ENCODE measurements around the gene LDB2.

LDB2 gene

DNA sequence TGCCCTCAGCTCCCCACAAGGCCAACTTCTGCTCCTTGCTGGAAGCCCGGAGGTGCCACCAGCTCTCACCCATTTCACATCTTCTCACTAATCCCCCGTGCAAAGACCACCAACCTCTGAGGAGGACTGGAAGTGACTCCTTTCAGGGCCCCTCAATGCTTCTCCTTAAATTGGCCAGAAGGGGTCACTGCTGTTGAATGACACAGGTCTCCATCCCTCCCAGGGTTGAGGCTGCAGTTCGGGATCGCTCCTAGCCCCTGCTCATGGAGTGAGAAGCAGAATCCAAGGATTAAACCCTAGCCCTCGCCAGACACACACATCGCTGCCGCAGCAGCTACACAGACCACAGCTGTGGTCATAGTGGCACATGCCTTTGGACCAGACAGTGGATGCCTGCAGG is 392.7 kb downstream of the LDB2 start:
- TF ChIP-seq, protein P1, sequence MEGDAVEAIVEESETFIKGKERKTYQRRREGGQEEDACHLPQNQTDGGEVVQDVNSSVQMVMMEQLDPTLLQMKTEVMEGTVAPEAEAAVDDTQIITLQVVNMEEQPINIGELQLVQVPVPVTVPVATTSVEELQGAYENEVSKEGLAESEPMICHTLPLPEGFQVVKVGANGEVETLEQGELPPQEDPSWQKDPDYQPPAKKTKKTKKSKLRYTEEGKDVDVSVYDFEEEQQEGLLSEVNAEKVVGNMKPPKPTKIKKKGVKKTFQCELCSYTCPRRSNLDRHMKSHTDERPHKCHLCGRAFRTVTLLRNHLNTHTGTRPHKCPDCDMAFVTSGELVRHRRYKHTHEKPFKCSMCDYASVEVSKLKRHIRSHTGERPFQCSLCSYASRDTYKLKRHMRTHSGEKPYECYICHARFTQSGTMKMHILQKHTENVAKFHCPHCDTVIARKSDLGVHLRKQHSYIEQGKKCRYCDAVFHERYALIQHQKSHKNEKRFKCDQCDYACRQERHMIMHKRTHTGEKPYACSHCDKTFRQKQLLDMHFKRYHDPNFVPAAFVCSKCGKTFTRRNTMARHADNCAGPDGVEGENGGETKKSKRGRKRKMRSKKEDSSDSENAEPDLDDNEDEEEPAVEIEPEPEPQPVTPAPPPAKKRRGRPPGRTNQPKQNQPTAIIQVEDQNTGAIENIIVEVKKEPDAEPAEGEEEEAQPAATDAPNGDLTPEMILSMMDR (IDR thresholded peaks at IDR 0.05; ENCODE audit: control insufficient read depth, extremely low read depth, insufficient read depth) = peak; percentile 25
- H3K4me3 ChIP-seq (ENCODE audit: low read depth, low read length) = no peak overlapping the region
- DNase-seq (ENCODE audit: low read depth) = no peak

DNA sequence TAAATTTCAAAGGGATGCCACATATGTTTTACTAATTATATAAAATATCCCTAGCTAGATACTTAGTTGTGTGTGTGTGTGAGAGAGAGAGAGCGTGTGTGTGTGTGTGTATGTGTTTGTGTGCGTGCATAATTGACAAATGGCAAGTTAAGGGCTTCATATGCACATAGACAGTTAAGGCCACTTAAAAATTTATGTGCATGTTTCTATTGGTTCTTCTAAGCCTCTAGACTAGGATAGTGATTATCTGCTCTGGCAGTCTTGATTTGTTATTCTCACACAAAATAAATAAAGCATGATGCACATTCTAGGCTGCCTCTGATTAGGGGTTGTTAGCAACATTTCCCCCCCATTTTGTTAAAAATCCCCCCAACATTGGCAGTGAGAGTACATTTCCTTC is 393.2 kb downstream of the LDB2 start:
- DNase-seq (ENCODE audit: low read depth) = no peak
- TF ChIP-seq, protein P1 (IDR thresholded peaks at IDR 0.05; ENCODE audit: control insufficient read depth, extremely low read depth, insufficient read depth) = no peak
- no peak overlapping the region for H3K4me3 ChIP-seq (ENCODE audit: low read depth, low read length)

DNA sequence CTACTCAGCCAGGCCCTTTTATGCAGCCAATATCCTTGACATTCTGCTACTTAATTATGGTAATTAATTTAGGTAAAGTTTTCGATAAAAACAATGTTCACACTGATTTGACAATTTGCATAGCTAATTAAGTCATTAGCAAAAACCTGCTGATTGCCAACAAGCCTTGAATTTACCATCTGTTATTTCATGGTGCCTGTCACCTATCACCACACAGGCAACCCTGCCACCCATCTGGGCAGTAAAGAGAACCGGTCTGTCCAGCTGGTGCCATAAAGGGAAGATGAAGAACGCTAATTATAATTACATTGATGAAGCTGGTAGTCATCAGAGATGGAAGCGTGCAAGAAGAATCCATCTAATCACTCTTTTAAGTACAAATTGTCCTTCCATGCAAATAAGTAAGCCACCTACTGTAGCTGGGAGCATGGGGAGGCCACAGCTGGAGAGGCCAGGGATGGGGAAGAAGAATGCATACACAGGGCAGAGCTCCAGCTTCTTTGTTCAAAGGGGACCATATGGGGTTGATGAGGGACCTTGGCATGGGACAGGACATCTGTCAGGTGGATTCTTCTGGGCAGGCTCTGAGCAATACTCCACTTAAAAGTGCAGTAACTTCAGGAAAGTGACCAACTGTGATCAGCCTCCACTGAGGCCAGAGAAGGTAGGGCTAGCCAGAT is 394.9 kb downstream of the LDB2 start:
- TF ChIP-seq, protein P1 (IDR thresholded peaks at IDR 0.05; ENCODE audit: control insufficient read depth, extremely low read depth, insufficient read depth) = no peak
- no peak for DNase-seq (ENCODE audit: low read depth)
- no peak overlapping the region for H3K4me3 ChIP-seq (ENCODE audit: low read depth, low read length)

DNA sequence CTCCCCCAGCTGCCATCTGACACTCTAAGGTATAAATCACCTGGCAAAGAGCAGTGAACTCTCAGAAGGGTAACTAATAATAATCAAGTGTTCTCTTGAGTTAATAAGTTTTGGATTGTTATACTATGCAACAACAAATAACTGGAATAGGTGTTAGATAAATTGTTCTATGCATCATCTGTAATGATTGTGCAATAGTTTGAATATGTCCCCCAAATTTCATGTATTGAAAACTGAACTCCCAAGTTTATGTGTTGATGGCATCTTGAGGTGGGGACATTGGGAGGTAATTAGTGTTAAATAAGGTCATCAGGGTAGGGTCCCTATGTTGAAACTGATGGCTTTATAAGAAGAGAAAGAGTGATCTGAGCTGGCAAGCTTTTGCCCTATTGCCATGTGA is 399.5 kb downstream of the LDB2 start:
- TF ChIP-seq, protein P1 (IDR thresholded peaks at IDR 0.05; ENCODE audit: control insufficient read depth, extremely low read depth, insufficient read depth) = no peak
- no peak for DNase-seq (ENCODE audit: low read depth)
- H3K4me3 ChIP-seq (ENCODE audit: low read depth, low read length) = no peak overlapping the region

DNA sequence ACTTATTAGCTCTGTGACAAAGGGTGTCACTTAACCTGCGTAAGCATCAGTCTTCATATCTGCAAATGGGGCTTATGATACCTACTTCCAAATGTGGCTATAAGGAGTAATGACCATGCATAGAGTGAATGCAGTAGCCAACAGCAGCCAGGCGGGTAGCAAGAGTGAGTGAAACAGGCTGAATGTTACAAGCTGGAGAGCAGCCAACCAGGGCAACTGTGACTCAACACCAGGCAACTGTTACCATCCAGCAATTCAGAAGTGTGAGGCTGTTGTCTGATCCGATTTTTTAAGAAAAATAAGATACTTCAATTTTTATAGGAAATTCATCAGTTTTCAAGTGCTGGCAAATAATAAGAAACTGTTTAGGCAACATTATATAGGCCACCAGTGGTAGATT is 401.9 kb downstream of the LDB2 start:
- no peak for DNase-seq (ENCODE audit: low read depth)
- TF ChIP-seq, protein P1 (IDR thresholded peaks at IDR 0.05; ENCODE audit: control insufficient read depth, extremely low read depth, insufficient read depth) = no peak
- no peak overlapping the region for H3K4me3 ChIP-seq (ENCODE audit: low read depth, low read length)

DNA sequence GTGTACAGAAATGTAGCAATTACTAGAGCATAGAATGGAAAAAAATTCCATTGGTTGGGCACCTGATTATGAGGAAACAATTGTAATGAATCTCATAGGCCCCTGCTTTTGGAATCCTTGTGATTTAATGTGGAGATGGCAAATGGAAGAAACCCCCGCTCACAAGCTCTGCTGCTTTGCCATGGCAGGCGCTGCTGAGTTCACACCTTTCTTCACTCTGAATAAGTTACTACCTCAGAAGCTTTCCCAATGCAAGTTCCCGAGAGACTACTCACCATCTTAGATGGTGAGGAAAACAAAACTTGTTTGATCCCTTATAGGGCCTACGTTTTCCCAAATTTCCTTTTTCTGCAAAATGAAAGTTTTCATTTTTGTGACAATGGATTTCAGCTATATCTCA is 405.6 kb downstream of the LDB2 start:
- TF ChIP-seq, protein P1 (IDR thresholded peaks at IDR 0.05; ENCODE audit: control insufficient read depth, extremely low read depth, insufficient read depth) = no peak
- H3K4me3 ChIP-seq (ENCODE audit: low read depth, low read length) = no peak overlapping the region
- no peak for DNase-seq (ENCODE audit: low read depth)

DNA sequence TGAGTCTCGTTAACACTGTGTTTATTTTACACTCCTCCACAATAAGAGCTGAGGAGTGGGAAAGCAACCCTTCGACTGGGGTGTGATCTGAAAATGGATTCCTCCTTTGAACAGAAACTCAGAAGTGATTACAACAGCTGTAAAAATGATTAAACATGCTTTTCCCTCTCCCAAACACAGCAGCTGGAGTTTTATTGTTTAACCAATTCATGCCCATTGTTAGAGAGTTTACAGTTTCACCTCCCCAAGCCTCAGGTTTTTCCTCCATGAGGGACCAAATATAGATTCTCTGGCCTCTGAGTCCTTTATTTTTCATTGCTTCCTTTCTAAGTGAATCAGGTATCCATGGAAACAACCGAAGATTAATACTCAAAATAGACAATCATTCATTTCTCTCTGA is 409.2 kb downstream of the LDB2 start:
- TF ChIP-seq, protein P1 (IDR thresholded peaks at IDR 0.05; ENCODE audit: control insufficient read depth, extremely low read depth, insufficient read depth) = no peak
- no peak for DNase-seq (ENCODE audit: low read depth)
- no peak overlapping the region for H3K4me3 ChIP-seq (ENCODE audit: low read depth, low read length)

All from LNCaP clone FGC (cell line).